Esophagus squamous epithelium (tissue), 5 donors: ENCODE results near the gene GAA. TPM values are rescaled to one million over a fixed set of nuclear protein-coding genes. Genes with fewer than 3 reads are reported as not detected.

ENCODE experiments used
- DNase-seq: peaks from one replicate; lab custom pipeline; 2025; lab: John Stamatoyannopoulos, UW
- H3K27ac ChIP-seq, 4 donors: fragments of 200-600 bp; sonication (generic); one replicate each; pipeline ENCODE4 v1.5.1; 2016 to 2019; ENCODE audit warnings: mild to moderate bottlenecking in 1 of 4
- H3K27me3 ChIP-seq, 4 donors: fragments of 200-600 bp; sonication (generic); 1 replicate in 3 of 4; 2 replicates in 1 of 4; pipeline versions ENCODE4 v1.5.1 to v1.6.0; 2017 to 2021; ENCODE audit warnings: antibody characterized with exemption in 1 of 4
- H3K36me3 ChIP-seq, 3 donors: fragments of 200-600 bp; sonication (generic); one replicate each; pipeline ENCODE4 v1.5.1; 2016 to 2019
- H3K4me1 ChIP-seq, 3 donors: fragments of 200-600 bp; sonication (generic); one replicate each; pipeline ENCODE4 v1.5.1; 2017 to 2019
- H3K4me3 ChIP-seq, 4 donors: fragments of 200-600 bp; sonication (generic); 1 replicate in 3 of 4; 2 replicates in 1 of 4; pipeline ENCODE4 v1.5.1; 2016 to 2019; ENCODE audit warnings: mild to moderate bottlenecking in 2 of 4, moderate library complexity in 1 of 4
- H3K9me3 ChIP-seq, 3 donors: fragments of 200-600 bp; sonication (generic); one replicate each; pipeline ENCODE4 v1.5.1; 2016 to 2019
- CTCF ChIP-seq, 6 experiments: fragments of 450-650 bp in 4 of 6; fragments of 200-600 bp in 2 of 6; sonication (generic) in 2 of 6; IDR thresholded peaks; one replicate each; pipeline ENCODE4 v1.5.1; 2016 to 2019; ENCODE audit warnings: antibody characterized with exemption in 6 of 6, mild to moderate bottlenecking in 4 of 6, moderate library complexity in 4 of 6
- POLR2A ChIP-seq, 4 donors: fragments of 450-650 bp; IDR thresholded peaks; one replicate each; pipeline ENCODE4 v1.6.1; 2017; ENCODE audit warnings: antibody characterized with exemption in 4 of 4, mild to moderate bottlenecking in 4 of 4, moderate library complexity in 3 of 4
- WGBS, 2 donors: methylation state at CpG; one replicate each; pipeline ENCODE4 v1.1.5; 2018; 5-methylcytosine and 5-hydroxymethylcytosine counted together
- intact Hi-C: fragments of 100-400 bp; cut with DNase I; formaldehyde crosslinking; loops from one replicate; pipeline ENCODE4 v1.15.0; 2022
- total RNA-seq, 4 donors: library from RNA; depleted of rRNA; stranded (reverse); fragments of >200 nt; gene quantifications; one replicate each; pipeline ENCODE4 v1.1.0, GENCODE V29; 2016
- donor health status: DM: yes; HTN: yes; CAD: no.

Gene GAA
- total RNA-seq, 4 donors from 2014 or later: 14.3 to 50.4 (median 28.7) TPM

GRCh38 chr17:80071116-80071841 lies 30.1 kb upstream of the GAA start:
- H3K27me3 ChIP-seq: peaks cover 0 to under 1% (median 0%) of the 10 kb centered on the region in 4 donors
- WGBS, 2 donors: 17 to 26% methylated on average over 11 to 16 of the region's 20 CpGs
- peak overlapping the region; percentile 61 to 95 (median 84) for H3K27ac ChIP-seq
- H3K36me3 ChIP-seq: no peaks in the 10 kb centered on the region
- intact Hi-C loops: no loop called here
- H3K4me1 ChIP-seq: peaks cover 13 to 43% (median 16%) of the 10 kb centered on the region in 3 donors
- peak overlapping the region in 3 of 4 donors; percentile 35 to 58 (median 35) for H3K4me3 ChIP-seq
- H3K9me3 ChIP-seq: no peaks in the 10 kb centered on the region
- DNase-seq: no peak
- TF ChIP-seq CTCF (IDR thresholded peaks at IDR 0.05): no peak
- TF ChIP-seq POLR2A (IDR thresholded peaks at IDR 0.05): no peak

- no peaks in the 10 kb centered on the region for H3K36me3 ChIP-seq
- no peaks in the 10 kb centered on the region for H3K9me3 ChIP-seq
- H3K27ac ChIP-seq: no peak overlapping the region
- no peak for DNase-seq
- peaks cover 13 to 42% (median 16%) of the 10 kb centered on the region in 3 donors for H3K4me1 ChIP-seq
- intact Hi-C loops: no loop called here
- no peak for TF ChIP-seq POLR2A (IDR thresholded peaks at IDR 0.05)
- TF ChIP-seq CTCF (IDR thresholded peaks at IDR 0.05): no peak
- H3K4me3 ChIP-seq: no peak overlapping the region
- 88 to 93% methylated on average over 6 of the region's 6 CpGs for WGBS, 2 donors
- H3K27me3 ChIP-seq: no peaks in the 10 kb centered on the region
Measured at GRCh38 chr17:80072410-80072809, 29.0 kb upstream of the GAA start.

DNA sequence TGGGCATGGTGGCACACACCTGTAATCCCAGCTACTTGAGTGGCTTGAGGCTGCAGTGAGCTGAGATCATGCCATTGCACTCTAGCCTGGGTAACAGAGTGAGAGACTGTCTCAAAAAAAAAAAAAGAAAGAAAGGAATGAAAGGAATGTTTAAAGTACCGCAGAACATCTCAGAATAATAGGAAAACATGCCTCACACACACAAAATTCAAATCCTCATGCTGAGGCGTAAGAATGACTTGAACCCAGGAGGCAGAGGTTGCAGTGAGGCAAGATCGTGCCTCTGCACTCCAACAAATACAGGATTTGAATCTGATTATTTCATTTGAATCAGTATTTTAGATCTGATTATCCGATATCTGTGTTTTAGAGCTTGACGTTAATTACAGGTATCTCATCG lies 21.3 kb upstream of the GAA start:
- no peak for DNase-seq
- no peaks in the 10 kb centered on the region for H3K36me3 ChIP-seq
- H3K4me3 ChIP-seq: no peak overlapping the region
- peaks cover 0 to 9% (median 8%) of the 10 kb centered on the region in 3 donors for H3K4me1 ChIP-seq
- WGBS, 2 donors: 77 to 90% methylated on average over 6 of the region's 6 CpGs
- no peak overlapping the region for H3K27ac ChIP-seq
- no peaks in the 10 kb centered on the region for H3K9me3 ChIP-seq
- intact Hi-C loops: no loop called here
- no peaks in the 10 kb centered on the region for H3K27me3 ChIP-seq
- TF ChIP-seq POLR2A (IDR thresholded peaks at IDR 0.05) (no peak), CTCF (IDR thresholded peaks at IDR 0.05) (no peak)

GRCh38 chr17:80081596-80081995 lies 19.8 kb upstream of the GAA start:
- TF ChIP-seq POLR2A (IDR thresholded peaks at IDR 0.05) (no peak), CTCF (IDR thresholded peaks at IDR 0.05) (no peak)
- no peak overlapping the region for H3K4me3 ChIP-seq
- H3K36me3 ChIP-seq: no peaks in the 10 kb centered on the region
- DNase-seq: no peak
- peaks cover 0 to 9% (median 8%) of the 10 kb centered on the region in 3 donors for H3K4me1 ChIP-seq
- 85 to 94% methylated on average over 5 to 8 of the region's 14 CpGs for WGBS, 2 donors
- no peaks in the 10 kb centered on the region for H3K27me3 ChIP-seq
- intact Hi-C loops: no loop called here
- H3K9me3 ChIP-seq: no peaks in the 10 kb centered on the region
- no peak overlapping the region for H3K27ac ChIP-seq

DNA sequence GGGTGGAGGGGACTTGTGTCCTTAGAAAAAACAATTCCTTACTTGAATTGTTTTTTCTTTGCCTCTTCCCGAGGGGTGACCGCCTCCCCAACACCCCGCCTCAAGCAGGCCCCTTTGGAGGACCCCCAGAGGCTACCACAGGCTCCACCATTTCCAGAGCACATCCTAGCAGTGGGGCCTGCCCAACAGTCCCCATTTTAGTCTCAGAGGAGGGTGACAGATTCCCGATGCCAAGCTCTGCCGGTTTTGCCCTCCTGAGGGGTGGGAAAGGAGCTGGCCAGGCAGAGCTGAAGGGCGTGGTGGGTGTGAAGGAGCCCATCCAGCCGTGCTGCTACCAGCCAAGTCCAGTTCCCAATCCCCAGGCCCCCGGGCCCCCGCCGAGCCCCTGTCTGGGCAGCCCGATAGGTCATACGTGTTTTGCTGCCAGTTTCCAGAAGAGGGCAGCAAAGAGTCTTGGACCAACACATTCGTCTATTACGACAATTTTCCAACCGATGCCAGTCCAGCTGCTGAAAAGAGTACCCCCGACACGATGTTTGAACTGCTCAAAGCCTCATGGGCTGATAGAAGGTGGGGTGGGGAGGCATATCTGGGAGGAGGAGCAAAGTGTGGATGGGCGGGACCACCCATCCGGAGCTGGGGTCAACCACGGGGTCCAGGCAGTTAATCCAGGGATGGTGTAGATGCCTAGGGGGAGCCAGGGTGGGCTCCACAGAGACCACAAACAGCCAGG lies 18.8 kb upstream of the GAA start:
- H3K4me1 ChIP-seq: peaks cover 0 to 9% (median 8%) of the 10 kb centered on the region in 3 donors
- peak; percentile 45 to 85 (median 68) for TF ChIP-seq CTCF (IDR thresholded peaks at IDR 0.05)
- TF ChIP-seq POLR2A (IDR thresholded peaks at IDR 0.05): no peak
- no peaks in the 10 kb centered on the region for H3K27me3 ChIP-seq
- H3K36me3 ChIP-seq: no peaks in the 10 kb centered on the region
- peak overlapping the region in 1 of 4 donors; percentile 54 for H3K4me3 ChIP-seq
- 25 to 29% methylated on average over 10 to 12 of the region's 20 CpGs for WGBS, 2 donors
- no peak overlapping the region for H3K27ac ChIP-seq
- no peak for DNase-seq
- intact Hi-C loops: no loop called here
- H3K9me3 ChIP-seq: no peaks in the 10 kb centered on the region
